GM23248 (cell line): ENCODE results near the gene CDKN2A.

Experiments
- EZH2 ChIP-seq: fragments of 200-600 bp; sonication (generic); IDR thresholded peaks from 2 replicates; pipeline ENCODE4 v1.6.1; 2018; ENCODE audit warnings: antibody characterized with exemption, mild to moderate bottlenecking; ENCODE audit not compliant: insufficient read depth, poor library complexity, severe bottlenecking
- EZH2phosphoT487 ChIP-seq: fragments of 200-600 bp; sonication (generic); IDR thresholded peaks from 2 replicates; pipeline ENCODE4 v1.6.1; 2018; ENCODE audit warnings: antibody characterized with exemption, moderate library complexity, mild to moderate bottlenecking, low read depth; ENCODE audit not compliant: insufficient read depth

GRCh38 chr9:21993007-21993406, 1.2 kb downstream of the CDKN2A start:
- TF ChIP-seq EZH2 = no peak
- no peak for TF ChIP-seq EZH2phosphoT487
